Keratinocyte (primary cell): ENCODE measurements around the gene TSSC4. TPM values are rescaled to one million over a fixed set of nuclear protein-coding genes. Genes with fewer than 3 reads are reported as not detected.

Experiments
- DNase-seq: peaks from one replicate; pipeline ENCODE4 v3.0.0-alpha.2; 2011; ENCODE audit warnings: low read depth, missing footprints, low spot score
- FAIRE-seq: peaks from 2 replicates; lab custom pipeline; 2011; peaks lifted over from hg19 to GRCh38; lab: Jason Lieb, UNC
- H2AFZ ChIP-seq: 2 replicates; pipeline ENCODE4 v1.6.0; 2012; ENCODE audit warnings: low read length, control low read depth, inconsistent platforms; ENCODE audit not compliant: control insufficient read depth
- H3K27ac ChIP-seq: 2 replicates; pipeline ENCODE4 v1.5.1; 2011; ENCODE audit warnings: low read length; ENCODE audit not compliant: control insufficient read depth, insufficient read depth
- H3K27me3 ChIP-seq: 3 replicates; pipeline ENCODE4 v1.6.0; 2011; ENCODE audit warnings: low read length; ENCODE audit not compliant: control insufficient read depth, insufficient read depth; ENCODE audit errors: extremely low read depth
- H3K36me3 ChIP-seq, 2 experiments: 2 replicates in 1 of 2; 3 replicates in 1 of 2; pipeline ENCODE4 v1.5.1; 2011; ENCODE audit warnings: low read length in 2 of 2, mild to moderate bottlenecking in 1 of 2; ENCODE audit not compliant: control insufficient read depth in 2 of 2, insufficient read depth in 2 of 2; ENCODE audit errors: extremely low read depth in 1 of 2
- H3K4me1 ChIP-seq: 3 replicates; pipeline ENCODE4 v1.5.1; 2011; ENCODE audit warnings: low read length; ENCODE audit not compliant: control insufficient read depth, insufficient read depth; ENCODE audit errors: extremely low read depth
- H3K4me2 ChIP-seq: 3 replicates; pipeline ENCODE4 v1.6.0; 2011; ENCODE audit warnings: low read depth, low read length; ENCODE audit not compliant: control insufficient read depth, insufficient read depth; ENCODE audit errors: extremely low read depth
- H3K4me3 ChIP-seq, 3 experiments: fragments of 200-600 bp in 1 of 3; sonication (generic) in 1 of 3; 2 replicates in 2 of 3; 3 replicates in 1 of 3; pipeline ENCODE4 v1.5.1; 2011 to 2016; ENCODE audit warnings: low read length in 3 of 3, mild to moderate bottlenecking in 3 of 3, control low read depth in 2 of 3, inconsistent platforms in 1 of 3, low read depth in 1 of 3, mixed read lengths in 1 of 3, mixed run types in 1 of 3, moderate library complexity in 1 of 3; ENCODE audit not compliant: control insufficient read depth in 2 of 3, insufficient read depth in 2 of 3; ENCODE audit errors: extremely low read depth in 1 of 3
- H3K79me2 ChIP-seq: 2 replicates; pipeline ENCODE4 v1.6.0; 2012; ENCODE audit warnings: low read length; ENCODE audit not compliant: control insufficient read depth, insufficient read depth
- H3K9ac ChIP-seq: 3 replicates; pipeline ENCODE4 v1.6.0; 2011; ENCODE audit warnings: low read length; ENCODE audit not compliant: control insufficient read depth, insufficient read depth; ENCODE audit errors: extremely low read depth
- H3K9me1 ChIP-seq: 3 replicates; pipeline ENCODE4 v1.6.0; 2011; ENCODE audit warnings: low read length; ENCODE audit not compliant: control insufficient read depth, insufficient read depth; ENCODE audit errors: extremely low read depth
- H3K9me3 ChIP-seq: 2 replicates; pipeline ENCODE4 v1.5.1; 2012; ENCODE audit warnings: low read depth, low read length; ENCODE audit not compliant: control insufficient read depth
- H4K20me1 ChIP-seq: 3 replicates; pipeline ENCODE4 v1.6.0; 2011; ENCODE audit warnings: low read length; ENCODE audit not compliant: control insufficient read depth, insufficient read depth; ENCODE audit errors: extremely low read depth
- CTCF ChIP-seq, 3 experiments: IDR thresholded peaks in 1 of 3; conservative IDR thresholded peaks in 1 of 3; optimal IDR thresholded peaks in 1 of 3; 2 replicates in 2 of 3; 3 replicates in 1 of 3; pipeline versions ENCODE3 to v1.5.1; 2011; ENCODE audit warnings: low read length in 3 of 3, mild to moderate bottlenecking in 3 of 3, moderate library complexity in 2 of 3, control low read depth in 1 of 3, inconsistent platforms in 1 of 3; ENCODE audit not compliant: insufficient read depth in 2 of 3; ENCODE audit errors: extremely low read depth in 1 of 3
- EZH2 ChIP-seq: IDR thresholded peaks from one replicate; pipeline ENCODE4 v1.6.1; 2012; ENCODE audit warnings: inconsistent platforms, mild to moderate bottlenecking, low read length, moderate library complexity
- dilution Hi-C: fragments of 300-500 bp; cut with MboI; formaldehyde crosslinking; loops from one replicate; pipeline ENCODE4 v1.7.0; 2020; ENCODE audit warnings: low sequenced_read_pairs; ENCODE audit not compliant: extremely low pct_ligation_motif_present
- polyA plus RNA-seq, 5 experiments: library from polyadenylated mRNA; depleted of rRNA in 3 of 5; stranded (reverse) in 3 of 5; stranded (forward) in 1 of 5; unstranded in 1 of 5; fragments of >200 nt; gene quantifications; 1 replicate in 1 of 5; 2 replicates in 3 of 5; 3 replicates in 1 of 5; pipeline versions ENCODE4 v1.2.1 to v1.2.3, GENCODE V29; 2011 to 2012; ENCODE audit warnings: missing spikeins in 2 of 5, low read depth in 1 of 5, low replicate concordance in 1 of 5

TSSC4 gene
- polyA plus RNA-seq, 1 donor (not counting 4 experiments of a cell fraction or from before 2014, with no cell fraction given), result 15.9 TPM

GRCh38 chr11:2399488-2400068 lies 972 bp upstream of the TSSC4 start:
- Histone ChIP-seq H3K9me1 (no peaks in the 10 kb centered on the region), H3K27me3 (no peaks in the 10 kb centered on the region), H2AFZ (no peak overlapping the region), H3K27ac (peak overlapping the region; percentile 80), H3K4me2 (peak overlapping the region; percentile 94), H4K20me1 (peaks cover 2% of the 10 kb centered on the region), H3K9me3 (no peaks in the 10 kb centered on the region), H3K79me2 (peaks cover 30% of the 10 kb centered on the region), H3K4me3 (peak overlapping the region; percentile 80 to 99 (median 81)), H3K4me1 (peaks cover 19% of the 10 kb centered on the region), H3K9ac (peak overlapping the region; percentile 87), H3K36me3 (peaks cover 29 to 31% of the 10 kb centered on the region in 2 experiments)
- DNase-seq, result no peak
- FAIRE-seq, result no peak
- dilution Hi-C loops, result no loop called here
- TF ChIP-seq EZH2, result no peak
- TF ChIP-seq CTCF (optimal IDR thresholded peaks at IDR 0.05 in 1 of 3, IDR thresholded peaks at IDR 0.05 in 1 of 3, conservative IDR thresholded peaks at IDR 0.05 in 1 of 3; ENCODE audit: extremely low read depth in 1 of 3, insufficient read depth in 2 of 3, low read length in 3 of 3), result no peak

- no peaks in the 10 kb centered on the region for H3K27me3 ChIP-seq
- peak overlapping the region; percentile 98 for H3K4me2 ChIP-seq
- H4K20me1 ChIP-seq, result no peaks in the 10 kb centered on the region
- H3K79me2 ChIP-seq, result peaks cover 26% of the 10 kb centered on the region
- peak overlapping the region; percentile 87 for H3K27ac ChIP-seq
- no peak for DNase-seq
- dilution Hi-C loops, result no loop called here
- H2AFZ ChIP-seq, result peak overlapping the region; percentile 30
- H3K4me3 ChIP-seq, result peak overlapping the region; percentile 97 to 99 (median 99)
- FAIRE-seq, result no peak
- no peak for TF ChIP-seq EZH2
- no peak for TF ChIP-seq CTCF (optimal IDR thresholded peaks at IDR 0.05 in 1 of 3, IDR thresholded peaks at IDR 0.05 in 1 of 3, conservative IDR thresholded peaks at IDR 0.05 in 1 of 3; ENCODE audit: extremely low read depth in 1 of 3, insufficient read depth in 2 of 3, low read length in 3 of 3)
- H3K9ac ChIP-seq, result peak overlapping the region; percentile 97
- H3K9me1 ChIP-seq, result no peaks in the 10 kb centered on the region
- H3K36me3 ChIP-seq, result peaks cover 23% of the 10 kb centered on the region in 2 experiments
- no peaks in the 10 kb centered on the region for H3K9me3 ChIP-seq
- peaks cover 19% of the 10 kb centered on the region for H3K4me1 ChIP-seq
These were observed 349 bp downstream of the TSSC4 start for GRCh38 chr11:2400762-2401435.
